D341Med (cell line): Measurements from ENCODE around the gene PPFIBP2.

ENCODE experiments used
- DNase-seq: peaks from one replicate; pipeline ENCODE4 v3.0.0; 2012; ENCODE audit warnings: low spot score

Gene PPFIBP2

GRCh38 chr11:7578276-7578955 lies 64.6 kb downstream of the PPFIBP2 start:
- no peak for DNase-seq

DNA sequence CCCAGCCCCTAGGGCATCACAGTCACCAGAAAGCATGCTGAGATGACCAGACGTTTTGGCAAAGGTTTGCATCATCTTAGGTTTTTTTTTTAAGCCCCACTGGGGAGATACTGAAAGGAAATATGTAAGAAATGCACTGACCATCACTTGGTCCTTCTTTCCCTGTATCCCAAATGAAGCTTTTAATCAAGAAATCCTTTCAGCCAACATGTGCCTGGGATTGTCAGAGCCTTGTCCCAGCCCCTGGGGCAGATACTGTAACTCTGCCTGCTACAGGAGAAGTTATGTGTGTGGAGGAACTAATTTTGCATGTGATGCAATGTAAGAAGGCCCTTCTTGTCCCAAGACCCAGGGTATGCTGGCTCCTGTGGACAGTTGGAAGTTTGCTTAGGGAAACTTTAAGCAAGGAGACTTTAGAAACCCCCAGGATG lies 65.6 kb downstream of the PPFIBP2 start:
- no peak for DNase-seq

- no peak for DNase-seq
Observed at GRCh38 chr11:7581021-7581590, 67.3 kb downstream of the PPFIBP2 start.

- DNase-seq: no peak
Observed at GRCh38 chr11:7582338-7582985, 68.7 kb downstream of the PPFIBP2 start.

DNA sequence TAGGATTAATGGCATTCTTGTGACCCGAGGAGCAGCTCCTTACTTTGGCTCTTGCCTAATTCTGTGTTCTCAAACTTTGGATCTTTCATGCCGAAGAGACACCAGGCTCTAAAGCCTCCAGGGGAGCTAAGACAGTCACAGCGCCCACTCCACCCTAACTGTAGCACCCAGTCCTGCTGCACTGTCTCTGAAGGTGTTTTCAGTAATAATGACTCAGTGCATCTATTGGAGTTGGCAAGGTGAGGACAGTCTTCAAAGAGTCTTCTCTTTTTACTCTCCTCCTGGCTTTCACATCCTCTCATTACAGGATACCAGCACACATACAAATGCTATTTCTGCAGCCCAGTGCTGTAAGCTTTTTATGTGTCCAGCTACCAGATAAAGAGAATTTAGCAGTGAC lies 69.4 kb downstream of the PPFIBP2 start:
- no peak for DNase-seq

DNA sequence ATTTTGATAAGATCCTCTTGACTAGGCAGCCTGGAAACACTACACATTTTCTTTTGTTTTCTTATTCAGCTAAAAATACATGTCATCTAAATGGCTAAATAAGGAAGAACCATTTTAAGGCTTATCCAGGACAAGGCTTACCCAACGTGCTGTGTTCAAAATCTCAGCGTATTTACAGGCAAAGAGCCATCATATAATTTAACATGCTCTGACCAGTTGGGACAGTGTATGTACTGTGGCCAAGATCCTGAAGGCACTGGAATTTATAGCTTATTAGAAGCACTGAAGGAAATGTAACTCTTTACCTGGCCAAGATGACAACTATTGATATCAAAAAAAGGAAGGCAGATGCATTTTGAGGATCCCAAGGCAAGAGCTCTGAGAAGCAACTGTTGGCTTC lies 71.1 kb downstream of the PPFIBP2 start:
- DNase-seq: no peak

- no peak for DNase-seq
Observed at GRCh38 chr11:7585816-7586215, 72.0 kb downstream of the PPFIBP2 start.

- DNase-seq: no peak
Observed at GRCh38 chr11:7586376-7586775, 72.6 kb downstream of the PPFIBP2 start.

GRCh38 chr11:7587712-7588111 lies 73.9 kb downstream of the PPFIBP2 start:
- no peak for DNase-seq

GRCh38 chr11:7589861-7590260 lies 76.1 kb downstream of the PPFIBP2 start:
- no peak for DNase-seq

- DNase-seq: no peak
Observed at GRCh38 chr11:7590529-7590928, 76.7 kb downstream of the PPFIBP2 start.

GRCh38 chr11:7591107-7591894 lies 77.5 kb downstream of the PPFIBP2 start:
- DNase-seq: no peak

DNA sequence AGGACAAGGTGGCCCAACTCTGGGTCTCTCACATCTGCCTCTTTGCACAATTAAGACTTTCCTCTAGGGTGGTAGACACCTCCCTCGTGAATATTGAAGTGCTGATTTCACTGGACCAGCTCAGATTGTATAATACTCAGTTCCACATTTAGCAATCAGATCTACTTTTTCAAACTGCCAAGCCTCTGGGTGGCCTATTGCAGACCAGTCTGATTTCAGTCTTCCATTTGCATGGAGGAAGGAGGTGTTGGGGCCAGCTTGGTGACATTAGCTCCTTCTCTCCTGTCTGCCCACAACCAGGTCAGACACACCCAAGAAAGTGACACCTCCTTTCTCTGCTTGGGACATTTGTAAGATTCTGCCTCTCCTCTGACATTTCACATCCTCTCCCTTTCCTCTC lies 78.2 kb downstream of the PPFIBP2 start:
- DNase-seq: no peak

GRCh38 chr11:7592711-7593110 lies 78.9 kb downstream of the PPFIBP2 start:
- DNase-seq: no peak

GRCh38 chr11:7593481-7593880 lies 79.7 kb downstream of the PPFIBP2 start:
- peak; percentile 51 for DNase-seq

DNA sequence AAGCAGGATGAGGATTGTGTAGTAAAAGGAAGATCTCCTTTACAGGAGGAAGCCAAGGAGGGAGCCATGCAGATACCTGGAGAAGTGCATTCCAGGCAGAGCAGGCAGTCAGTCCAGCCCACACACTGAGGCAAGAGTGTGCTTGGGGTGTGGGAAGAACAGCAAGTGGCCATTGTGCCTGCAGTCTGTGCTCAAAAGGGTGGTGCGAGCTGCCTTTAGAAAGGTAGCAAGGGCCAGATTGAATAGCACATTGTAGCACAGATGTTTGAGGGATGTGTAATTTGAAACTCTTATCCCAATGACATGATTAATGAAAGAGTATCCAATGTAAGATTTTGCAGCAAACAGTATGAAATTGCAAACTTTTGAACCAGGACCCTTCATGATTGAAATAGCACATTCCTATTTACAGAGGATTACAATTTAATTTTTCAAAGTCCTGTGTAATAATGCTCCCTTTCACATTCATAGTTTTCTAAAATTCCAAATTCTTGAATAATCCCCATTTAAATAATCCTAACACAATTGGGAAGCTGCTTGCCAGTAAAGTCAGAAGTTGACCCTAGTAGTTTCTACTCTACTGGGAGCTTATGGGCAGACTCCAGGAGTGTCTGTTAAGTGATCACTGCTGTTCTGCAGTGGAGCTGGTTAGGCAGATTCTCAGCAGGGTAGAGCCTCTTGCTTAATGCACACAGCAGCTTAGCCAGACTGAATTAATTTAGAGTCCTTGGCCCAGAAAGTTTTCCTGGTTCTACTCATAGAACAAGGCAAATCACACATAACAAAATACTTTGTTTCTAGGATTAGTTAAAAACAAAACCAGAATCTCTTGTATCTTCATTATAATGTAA lies 81.4 kb downstream of the PPFIBP2 start:
- DNase-seq: no peak

- no peak for DNase-seq
Observed at GRCh38 chr11:7595951-7596350, 82.2 kb downstream of the PPFIBP2 start.

GRCh38 chr11:7596975-7597391 lies 83.2 kb downstream of the PPFIBP2 start:
- DNase-seq: no peak

DNA sequence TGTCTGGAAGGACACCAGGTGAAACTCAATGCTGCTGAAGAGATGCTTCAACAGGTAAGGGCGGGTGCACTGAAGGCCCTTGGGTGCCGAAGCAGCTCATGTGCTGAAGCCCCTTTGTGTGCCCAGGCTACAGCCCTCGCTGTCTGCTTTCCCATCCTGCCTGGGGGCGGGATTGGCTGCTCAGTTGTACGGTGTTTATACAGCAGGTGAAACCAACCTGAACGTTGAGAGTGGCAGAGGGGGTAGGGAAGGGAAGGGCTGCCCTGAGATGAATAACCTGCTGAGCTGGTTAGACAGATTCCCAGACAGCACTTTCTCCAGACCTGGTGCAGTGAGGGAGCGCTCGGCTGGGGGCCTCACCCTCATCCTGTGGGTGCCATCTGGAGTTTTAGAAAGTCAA lies 83.8 kb downstream of the PPFIBP2 start:
- DNase-seq: no peak

DNA sequence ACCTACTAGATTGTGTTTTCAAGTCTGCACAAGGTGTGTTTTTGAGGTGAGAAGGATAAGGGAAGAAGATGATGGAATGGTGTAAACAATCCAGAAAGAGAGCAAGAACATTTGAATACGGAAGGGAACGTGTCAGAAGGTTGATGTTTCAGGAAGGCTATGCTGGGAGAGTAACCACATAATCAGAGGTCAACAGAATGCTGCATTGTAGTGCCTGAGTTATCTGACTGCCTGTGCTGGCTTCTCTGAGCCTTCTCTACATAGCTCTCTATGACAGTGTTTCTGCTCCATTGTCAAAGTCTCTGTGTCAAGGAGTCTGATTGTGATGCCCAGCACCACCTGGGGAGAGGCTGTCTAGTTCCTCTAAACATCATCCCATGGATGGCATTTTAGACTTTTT lies 85.4 kb downstream of the PPFIBP2 start:
- DNase-seq: no peak

DNA sequence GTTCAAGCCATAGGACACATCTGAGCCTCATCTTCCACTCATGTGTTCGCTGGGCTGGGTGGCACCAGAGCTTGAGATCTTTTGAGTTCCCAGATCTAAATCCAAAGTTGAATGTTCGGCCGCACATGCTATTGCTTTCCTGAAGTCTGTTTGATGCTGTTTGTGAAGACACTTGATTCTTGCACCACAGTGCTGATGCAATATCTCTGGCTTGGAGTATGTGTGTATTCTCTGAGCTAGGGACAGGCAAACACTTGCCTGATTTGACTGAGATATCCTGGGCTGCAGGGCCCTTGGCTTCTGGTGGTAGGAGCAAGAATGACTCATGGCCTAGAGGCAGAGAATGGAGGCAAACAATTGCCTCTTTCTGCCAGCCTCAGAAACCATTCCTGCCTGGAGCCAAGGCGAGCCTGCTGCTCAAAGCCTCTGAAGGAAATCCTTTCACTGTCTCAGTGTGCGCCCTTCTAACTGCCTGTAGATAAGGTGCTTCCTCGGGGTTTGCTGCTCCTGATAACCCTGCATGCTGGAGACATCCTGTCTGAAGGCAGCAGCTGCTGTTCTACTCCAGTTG lies 86.5 kb downstream of the PPFIBP2 start:
- no peak for DNase-seq
